ENCODE data around the gene CBR4.
A peak's percentile ranks its signal among the peaks of the same experiment; 100 is the strongest.
"Not testable (repeated sequence)": the region's sequence is repeated elsewhere in the genome, so short reads cannot be mapped to it uniquely, and the experiment has no call there.

Gene CBR4

DNA sequence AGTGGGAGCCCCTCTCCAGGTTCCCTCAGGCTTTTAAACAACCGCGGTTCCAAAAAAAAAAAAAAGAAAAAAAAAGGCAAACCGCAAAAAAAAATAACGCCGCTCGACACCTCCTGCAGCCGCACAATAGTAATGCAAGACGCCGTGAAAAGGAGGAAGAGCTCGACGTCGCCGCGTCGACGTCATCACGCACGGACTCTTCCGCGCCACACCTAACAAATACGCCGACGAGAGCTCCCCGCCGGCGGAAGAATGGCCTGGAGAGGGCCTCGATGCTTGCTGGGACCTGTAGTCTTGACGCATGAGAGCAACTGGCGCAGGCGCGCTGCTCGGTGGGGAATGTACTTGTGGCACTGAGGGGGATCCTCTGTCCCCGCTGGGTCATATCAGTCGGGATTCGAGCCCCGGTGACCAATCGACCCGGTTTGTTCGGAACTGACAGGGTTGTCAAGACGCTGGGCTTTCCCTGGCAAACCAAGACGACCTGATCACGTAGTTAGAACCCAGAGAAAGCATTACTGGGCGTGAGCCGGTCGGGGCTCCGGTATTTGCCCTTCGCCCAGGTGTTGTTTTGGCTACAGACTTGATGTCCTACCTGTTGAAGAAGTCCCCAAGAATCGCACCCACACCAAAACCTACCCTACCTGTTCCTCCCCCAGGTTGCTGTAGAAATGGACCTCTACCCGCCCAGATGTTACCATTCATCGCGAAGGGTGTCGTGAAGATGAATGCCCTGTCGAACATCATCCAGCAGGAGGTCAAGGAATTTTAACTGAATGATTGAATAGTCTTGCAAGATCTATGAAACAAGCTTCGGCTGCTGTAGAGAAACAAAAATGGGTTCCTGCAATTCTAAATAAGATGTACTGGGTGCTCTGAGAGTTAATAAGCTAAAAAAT is at the start of gene CBR4:
CBR4 (minus strand) TSS at position 131 of the 899 bp plus-strand sequence. CDS start 166 bp downstream, outside the sequence.
- DNase-seq = peak; percentile 97

DNA sequence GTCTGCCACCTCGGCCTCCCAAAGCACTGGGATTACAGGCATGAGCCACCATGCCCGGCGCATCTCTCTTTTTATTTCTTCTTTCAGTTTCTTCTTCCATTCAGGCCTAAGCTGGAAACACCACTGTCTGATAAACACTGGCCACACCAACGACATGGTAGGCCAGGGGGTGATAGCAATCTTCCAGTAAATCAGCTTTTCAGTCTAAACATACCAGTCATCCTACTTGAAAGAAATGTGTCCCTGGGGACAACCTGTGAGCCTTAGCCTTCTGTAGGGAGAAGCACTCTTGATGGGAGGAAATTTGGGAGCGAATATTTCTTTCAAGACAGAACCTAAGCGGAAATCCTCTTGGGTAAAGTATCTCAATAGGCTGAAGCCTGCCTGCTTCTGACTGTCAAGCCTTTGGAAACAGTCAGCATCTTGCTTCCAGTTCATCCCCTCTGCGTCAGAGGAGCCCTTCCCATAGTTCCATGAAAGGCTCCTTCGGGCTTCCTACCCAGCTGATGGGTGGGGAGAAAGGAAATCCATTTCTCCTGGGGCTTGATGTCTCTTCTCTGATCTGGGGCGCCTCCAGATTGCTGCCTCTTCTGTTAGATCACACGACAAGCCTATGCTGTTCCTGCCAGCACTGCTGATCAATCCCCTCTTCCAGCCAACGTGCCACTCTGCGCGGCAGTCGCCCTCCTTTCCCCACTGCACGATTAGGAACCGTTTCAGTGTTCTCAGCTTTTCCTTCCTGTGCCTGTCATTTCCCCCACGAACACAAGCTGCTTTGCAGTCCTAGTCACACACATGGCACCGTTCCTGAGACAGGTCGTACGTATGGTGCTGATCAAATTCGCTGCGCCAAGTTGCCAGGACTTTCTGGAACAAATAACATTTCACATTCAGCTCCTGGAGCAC is 49.5 kb upstream of the CBR4 start:
- no peak for DNase-seq

DNA sequence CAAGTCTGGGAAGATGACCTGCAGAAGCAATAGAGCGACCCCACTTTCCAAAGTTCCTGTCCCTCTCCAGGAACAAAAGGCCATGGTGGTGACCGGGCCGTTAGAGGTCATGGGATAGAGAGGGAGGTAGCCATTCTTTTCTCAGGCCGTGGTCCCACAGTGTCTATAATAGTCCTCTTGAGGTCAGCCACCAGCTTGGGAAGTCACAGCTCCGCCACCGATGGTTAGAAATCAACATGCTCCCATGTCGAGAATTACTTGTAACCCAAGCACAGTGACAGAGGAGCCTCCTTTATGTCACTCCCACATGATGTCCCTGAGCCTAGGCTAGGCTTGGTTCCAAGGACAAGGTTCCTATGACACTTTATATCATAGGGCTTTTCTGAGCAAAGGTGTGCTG is 48.3 kb upstream of the CBR4 start:
- DNase-seq = no peak

DNA sequence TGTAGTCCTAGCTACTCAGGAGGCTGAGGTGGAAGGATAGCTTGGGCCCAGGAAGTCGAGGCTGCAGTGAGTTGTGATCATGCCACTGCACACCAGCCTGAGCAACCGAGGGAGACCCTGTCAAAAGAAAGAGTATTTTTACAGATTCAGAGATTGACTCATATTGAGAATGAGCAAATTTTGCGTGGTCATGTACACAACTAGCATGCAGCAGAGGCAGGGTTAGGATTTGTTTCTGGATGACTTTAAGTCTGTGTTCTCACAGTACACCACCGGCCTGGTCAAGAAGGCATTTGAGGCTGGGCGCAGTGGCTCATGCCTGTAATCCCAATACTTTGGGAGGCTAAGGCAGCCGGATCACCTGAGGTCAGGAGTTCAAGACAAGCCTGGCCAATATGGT is 44.8 kb upstream of the CBR4 start:
- DNase-seq = no peak

DNA sequence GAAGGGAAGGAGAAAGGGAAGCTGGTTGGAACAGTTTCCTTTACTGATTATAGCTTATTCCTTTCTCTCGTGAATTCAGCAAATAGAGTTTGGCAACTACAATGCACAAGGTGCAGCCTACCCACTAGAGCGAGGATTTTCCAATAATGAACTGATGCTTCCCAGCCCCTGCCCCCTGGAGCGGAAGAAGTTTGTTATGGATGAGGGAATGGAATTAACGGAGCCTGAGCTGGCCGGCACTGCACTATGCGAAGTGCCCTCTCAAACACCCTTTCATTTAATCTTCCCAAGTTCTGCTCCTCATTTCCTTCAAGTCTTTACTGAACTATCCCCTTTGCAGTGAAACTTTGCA is 42.5 kb upstream of the CBR4 start:
- DNase-seq = no peak

DNA sequence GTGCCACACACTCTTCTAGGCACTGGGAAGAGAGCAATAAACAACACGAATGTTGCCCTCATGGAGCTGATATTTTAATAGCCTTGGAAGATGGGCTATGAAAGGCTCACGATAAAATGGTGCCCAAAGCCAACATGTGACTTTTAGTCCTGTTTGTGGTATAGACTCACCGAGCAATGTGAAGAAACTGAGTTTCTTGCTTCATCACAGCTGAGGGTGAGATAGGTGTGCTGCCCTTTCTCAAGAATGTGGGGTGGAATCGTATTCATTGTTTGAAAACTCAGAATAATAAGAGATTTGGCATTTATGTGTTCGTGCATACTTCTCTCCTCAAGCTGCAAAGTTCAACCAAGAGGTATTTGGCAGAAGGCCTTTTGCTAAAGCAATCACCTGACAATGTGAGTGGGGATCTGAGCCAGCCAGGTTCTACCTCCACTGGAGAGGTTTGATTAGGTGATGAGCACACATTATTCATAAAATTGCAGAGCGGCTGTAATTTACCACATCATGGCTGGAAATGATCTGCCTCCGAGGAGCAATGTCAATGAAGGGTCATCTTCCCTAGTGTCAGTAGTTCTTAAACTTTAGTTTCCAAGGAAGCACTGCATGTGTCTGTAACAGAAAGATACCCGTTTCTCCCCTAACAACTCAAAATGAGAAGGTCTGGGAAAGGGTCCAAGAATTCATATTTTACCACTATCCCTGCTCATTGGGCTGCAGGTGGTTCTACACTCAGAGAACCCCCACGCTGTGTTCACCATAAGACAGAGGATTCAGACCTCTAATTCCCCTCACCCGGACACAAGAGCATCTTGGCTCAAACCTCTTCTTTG is 41.9 kb upstream of the CBR4 start:
- DNase-seq = no peak

DNA sequence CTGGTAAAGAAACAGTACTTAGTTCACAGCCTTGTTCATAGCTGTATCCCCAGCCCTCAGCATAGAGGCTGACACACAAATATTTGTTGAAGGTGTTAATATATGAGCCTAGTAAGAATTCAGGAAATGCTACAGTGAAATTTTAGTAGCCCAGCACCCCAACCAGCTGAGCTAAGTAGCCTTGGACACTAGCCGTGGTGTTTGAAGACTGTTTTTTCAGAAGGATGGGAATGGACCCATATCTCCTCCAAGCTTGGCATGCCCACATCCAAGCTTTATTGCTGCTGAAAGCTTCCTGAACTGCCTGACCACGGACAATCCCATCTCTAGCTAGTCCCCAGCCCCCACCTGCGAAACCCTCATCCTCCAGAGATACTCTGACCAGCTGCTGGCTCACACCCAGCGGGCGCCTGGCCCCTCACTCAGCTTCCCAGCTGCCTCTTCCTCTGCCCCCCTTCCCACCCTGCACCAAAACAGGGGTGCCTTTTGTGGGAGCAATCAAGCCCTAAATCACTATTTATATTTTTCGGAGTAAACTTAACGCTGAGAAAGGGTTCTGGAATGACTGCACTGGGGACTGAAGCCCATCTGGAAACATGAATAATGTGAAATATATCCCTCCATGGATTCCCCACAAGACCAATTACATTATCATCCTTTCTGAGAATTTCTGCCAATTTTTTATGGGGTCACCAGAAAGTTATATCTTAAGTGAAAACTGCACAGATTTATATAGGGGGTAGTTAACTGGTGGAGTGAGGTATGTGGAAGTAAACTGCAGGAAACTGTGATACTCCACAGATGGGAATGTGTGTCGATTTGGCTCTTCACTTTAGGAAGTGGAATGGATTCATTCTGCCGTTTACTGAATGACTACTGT is 41.1 kb upstream of the CBR4 start:
- no peak for DNase-seq

DNA sequence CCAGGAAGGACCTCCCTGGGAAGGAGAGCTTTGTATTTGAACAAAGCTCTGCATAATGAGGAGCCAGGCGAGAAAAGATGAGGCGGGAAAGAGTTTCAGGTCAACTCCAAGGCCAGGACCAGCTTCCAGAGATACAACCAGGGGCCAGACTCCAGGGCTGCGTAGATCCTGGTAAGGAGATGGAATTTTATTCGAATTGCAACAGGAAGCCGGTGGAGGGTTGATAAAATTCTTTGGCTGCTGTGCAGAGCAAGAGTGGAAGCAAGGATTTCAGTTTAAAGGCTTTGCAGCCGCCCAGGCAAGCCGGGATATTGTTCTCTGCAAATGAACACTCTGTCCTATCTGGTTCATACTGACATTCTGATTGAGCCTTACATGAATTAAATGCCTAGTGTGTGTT is 40.2 kb upstream of the CBR4 start:
- no peak for DNase-seq

DNA sequence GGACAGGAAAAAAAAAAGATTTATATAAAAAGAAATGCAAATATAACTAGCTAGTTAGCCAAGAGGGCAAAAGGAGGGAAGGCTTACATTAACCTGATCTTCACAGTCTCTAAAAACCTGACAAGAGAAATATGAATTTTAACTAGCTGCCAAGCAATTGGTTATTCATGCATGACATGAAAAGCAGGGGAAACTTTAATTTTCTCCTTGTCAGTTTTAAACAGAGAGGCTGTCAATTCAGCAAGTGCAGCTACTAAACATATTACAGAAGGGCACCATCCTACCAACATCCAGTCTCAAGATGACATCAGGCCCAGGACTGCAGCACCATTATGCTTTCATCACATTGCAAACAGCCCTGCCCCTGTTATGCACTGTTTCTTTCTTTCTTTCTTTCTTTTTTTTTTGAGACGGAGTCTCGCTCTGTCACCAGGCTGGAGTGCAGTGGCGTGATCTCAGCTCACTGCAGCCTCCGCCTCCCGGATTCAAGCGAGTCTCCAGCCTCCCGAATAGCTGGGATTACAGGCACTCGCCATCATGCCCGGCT is 38.9 kb upstream of the CBR4 start:
- DNase-seq = no peak

DNA sequence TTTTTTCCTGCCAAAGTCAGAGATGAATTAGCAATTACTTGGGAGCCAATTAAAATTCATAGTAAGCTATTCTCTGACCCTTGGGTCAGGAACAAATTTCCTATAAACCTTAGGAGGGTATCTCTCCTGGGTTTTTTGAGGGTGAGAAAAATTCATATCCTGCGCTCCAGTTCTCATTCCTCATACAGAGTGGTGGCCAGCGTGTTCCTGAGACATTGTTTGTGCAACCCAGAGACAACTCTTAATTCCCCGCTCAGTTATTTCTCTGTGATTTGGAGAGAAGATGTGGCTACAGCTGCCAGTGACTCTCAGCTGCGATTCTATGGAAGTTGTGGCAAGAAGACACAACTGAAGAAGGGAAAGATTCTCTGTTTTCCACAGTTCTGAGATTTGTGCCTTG is 37.9 kb upstream of the CBR4 start:
- DNase-seq = no peak

DNA sequence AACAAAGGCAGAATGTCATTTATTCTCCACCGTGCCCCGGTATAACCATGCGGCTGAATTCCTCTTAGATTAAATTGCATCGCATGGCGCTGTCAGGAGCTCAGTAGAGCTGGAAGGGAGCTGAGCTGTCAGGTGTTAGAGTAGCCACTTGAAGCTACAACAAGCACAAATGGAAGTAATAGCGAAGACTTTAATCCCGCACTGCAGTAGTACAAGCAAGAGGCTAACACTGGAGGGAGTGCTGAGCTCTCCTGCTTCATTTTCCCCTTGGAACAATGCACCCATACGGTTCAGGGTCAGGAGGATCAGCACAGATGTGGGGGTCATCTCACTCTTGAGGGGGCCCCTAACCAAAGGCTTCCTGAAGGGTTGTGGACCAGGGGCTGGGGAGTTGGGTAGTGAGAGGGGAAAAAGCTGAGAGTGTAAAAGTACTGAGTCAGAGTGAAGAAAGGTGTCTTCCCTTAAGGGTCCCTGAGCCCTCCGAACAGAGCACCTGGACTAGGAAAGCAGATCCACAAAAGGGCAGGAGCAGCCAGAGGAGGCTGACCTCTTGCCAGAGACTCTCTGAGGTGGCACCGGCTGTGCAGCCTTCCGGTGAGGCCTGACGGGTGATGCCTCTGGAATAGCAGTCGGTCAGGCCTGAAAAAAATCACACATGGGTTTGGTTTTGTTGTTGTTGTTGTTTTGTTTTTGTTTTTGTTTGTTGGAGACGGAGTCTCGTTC is 36.0 kb upstream of the CBR4 start:
- no peak for DNase-seq

DNA sequence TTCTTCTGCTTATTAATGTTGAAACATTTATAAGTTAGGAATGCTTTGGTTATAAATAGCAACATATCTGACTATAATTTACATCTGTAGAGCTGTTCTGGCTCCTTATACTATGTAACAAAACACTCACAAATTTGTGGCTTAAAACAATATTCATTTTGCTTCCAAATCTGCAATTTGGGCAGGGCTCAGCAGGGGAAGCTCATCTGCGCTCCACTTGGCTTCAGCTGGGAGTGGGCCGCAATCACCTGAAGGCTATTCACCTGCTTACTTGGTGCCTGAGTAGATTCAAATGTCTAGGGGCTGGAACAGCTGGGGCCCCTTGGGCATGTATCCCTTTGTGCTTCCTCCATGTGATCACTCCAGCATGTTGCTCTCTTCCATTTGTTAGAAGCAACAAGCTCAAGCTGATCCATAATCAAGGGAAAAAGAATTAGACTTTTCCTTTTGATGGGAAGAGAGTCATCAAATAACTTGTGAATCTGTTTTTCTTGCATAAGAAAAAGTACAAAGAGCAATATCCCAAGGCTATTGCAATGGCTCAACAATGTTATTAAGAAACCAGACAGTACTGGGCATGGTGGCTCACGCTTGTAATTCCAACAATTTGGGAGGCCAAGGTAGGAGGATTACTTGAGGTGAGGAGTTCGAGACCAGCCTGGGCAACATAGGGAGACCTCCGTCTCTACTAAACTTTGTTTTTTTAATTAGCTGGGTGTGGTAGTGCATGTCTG is 34.8 kb upstream of the CBR4 start:
- DNase-seq = no peak

DNA sequence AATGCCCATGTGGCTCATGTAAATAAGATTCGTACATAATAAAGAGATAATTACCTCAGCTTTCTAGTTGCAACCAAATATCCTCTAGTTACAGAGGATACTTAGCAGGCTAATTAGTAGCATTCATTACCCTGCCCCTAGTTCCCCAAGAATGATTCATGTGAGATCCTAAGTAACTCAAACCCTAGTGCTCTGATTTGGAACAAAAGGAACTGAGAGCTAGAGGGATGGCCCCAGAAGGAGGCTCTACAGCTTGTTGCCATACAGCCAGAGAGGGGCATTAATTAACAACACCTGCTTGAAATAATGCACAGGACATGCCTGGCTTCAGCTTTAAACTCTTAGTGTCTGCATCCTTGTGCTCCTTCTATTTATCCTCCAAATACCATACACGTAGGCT is 32.6 kb upstream of the CBR4 start:
- DNase-seq = no peak

DNA sequence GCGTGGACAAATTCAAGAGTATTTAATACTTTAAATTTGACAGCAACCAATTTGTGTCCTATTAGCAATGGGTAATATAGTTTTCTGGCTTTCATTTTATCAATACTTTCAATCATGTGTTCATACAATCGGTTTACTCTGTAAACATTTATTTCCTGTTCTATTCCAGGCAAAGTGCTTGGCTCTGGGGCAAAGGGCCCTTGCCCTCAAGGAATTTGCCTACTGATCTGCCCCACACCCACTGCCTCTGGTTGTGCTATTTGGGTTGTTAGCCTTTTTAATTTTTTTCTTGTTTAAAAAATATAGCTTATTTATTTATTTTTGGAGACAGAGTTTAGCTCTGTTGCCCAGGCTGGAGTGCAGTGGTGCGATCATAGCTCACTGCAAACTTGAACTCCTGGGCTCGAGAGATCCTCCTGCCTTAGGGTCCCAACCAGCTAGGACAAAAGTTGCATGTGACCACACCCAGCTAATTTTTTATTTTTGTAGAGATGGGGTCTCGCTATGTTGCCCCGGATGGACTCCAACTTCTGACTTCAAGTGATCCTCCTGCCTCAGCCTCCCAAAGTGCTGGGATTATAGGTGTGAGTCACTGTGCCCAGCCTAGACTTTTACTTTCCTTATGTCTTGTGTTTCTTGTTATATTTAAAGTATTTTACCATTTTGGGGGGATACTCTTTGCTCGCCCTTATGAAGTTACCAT is 30.7 kb upstream of the CBR4 start:
- no peak for DNase-seq

DNA sequence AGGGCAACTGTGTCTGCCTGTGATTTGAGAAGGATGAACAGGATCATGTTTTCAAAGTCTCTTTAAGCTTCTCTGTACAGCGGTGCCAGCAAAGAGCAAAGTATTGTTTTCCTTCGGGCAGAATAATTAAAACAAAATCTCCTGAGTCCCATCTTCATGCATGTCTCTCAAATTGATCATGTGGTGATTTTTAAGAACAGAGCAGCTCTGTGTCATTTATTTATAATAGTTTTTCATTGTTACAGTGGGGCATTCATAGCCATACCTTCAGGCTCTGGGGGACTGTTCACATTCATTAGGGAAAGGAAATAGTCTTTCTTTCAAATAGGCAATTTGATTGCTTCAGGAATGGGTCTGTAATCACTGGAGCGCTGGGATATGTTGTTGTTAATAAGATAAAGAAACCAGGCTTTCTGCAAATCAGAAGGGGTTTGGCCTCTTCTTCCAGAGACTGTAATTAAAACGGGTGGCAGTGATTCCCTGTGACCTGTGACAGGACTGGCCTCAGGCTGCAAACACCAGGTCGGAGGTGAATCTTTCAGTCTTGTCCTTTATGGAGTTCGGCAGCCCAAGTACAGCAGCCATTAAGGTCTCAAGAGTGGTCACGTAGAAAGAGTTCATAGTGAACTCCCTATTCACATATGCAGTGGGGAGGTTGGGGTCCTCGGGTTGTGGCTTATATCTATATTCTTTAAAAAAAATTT is 29.3 kb upstream of the CBR4 start:
- DNase-seq = no peak

DNA sequence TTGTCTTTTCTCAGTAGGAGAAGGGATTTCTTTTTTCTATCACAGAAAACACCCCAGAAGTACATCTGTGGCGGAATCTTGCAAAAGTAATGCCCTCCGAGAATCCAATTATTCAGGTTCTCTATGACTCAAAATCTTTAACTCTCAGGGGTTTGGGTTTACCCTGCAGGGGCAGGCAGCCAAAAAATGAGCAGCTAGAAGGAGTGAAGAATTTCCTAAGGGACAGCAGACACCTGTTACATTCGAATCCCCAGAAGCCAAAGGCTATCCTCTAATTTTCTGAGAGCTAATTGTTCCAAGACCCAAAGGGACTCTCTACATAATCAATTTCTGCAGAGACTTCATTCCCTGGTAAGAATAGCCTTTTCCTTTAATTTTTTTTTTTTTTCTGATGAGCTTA is 27.5 kb upstream of the CBR4 start:
- no peak for DNase-seq

DNA sequence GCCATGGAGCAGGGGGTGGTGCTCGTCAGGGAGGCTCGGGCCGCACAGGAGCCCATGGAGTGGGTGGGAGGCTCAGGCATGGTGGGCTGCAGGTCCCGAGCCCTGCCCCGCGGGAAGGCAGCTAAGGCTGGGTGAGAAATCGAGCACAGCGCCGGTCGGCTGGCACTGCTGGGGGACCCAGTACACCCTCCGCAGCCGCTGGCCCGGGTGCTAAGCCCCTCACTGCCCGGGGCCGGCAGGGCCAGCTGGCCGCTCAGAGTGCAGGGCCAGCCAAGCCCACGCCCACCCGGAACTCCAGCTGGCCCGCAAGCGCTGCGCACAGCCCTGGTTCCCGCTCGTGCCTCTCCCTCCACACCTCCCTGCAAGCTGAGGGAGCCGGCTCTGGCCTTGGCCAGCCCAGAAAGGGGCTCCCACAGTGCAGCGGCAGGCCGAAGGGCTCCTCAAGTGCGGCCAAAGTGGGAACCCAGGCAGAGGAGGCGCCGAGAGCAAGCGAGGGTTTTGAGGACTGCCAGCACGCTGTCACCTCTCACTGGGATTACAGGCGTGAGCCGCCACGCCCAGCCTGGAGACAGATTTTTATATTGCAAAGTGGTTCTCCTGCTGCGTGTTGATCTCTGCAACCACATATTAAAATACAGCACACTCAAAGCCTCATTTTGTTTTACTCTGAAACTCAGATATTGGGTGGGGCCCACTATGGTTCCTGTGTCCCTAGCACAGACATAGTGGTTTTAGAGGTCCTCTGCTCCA is 26.0 kb upstream of the CBR4 start:
- DNase-seq = not testable (repeated sequence)

DNA sequence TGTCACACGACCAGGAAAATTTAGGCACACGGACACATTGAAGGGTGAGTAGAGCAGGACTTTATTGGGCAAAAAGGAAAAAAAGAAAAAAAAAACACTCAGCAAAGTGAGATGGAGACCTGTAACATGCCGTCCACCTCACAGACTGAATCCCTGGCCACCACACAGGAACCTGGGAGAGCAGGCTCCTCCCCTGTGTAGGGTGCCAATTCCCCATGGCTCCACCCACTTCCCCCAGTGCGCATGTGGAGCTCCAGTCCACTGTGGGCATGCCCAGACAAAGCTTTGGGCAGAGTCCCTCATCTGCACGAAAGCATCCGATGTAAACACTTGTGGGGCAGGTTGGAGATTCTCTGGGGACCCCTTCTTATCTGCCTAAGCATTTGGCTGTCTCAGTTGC is 23.6 kb upstream of the CBR4 start:
- DNase-seq = peak; percentile 8

All from NCI-H345 (cell line).